H1 (cell line): Measurements from ENCODE around the gene GNRHR. TPM values are rescaled to one million over a fixed set of nuclear protein-coding genes. Genes with fewer than 3 reads are reported as not detected.

Source experiments
- CTCF ChIA-PET: fragments of 300-600 bp; sonication (Branson Sonifier 250); formaldehyde crosslinking; loops from one replicate; lab custom pipeline; 2021; ENCODE audit not compliant: partially characterized antibody; lab: Charles Lee
- POLR2A ChIA-PET: fragments of 300-600 bp; sonication (Branson Sonifier 250); formaldehyde crosslinking; loops from one replicate; lab custom pipeline; 2021; ENCODE audit warnings: inconsistent platforms; ENCODE audit not compliant: partially characterized antibody; lab: Charles Lee
- DNase-seq, 2 experiments: peaks; one replicate each; pipeline versions ENCODE4 v3.0.0 to v3.0.0-alpha.2; 2010 to 2022; ENCODE audit warnings: low spot score in 2 of 2, low read depth in 1 of 2, mixed read lengths in 1 of 2
- FAIRE-seq: peaks from 2 replicates; lab custom pipeline; 2011; peaks lifted over from hg19 to GRCh38; lab: Jason Lieb, UNC
- H2AFZ ChIP-seq: 2 replicates; pipeline ENCODE4 v1.8.1; 2012; ENCODE audit warnings: low read length, inconsistent platforms
- H2AK5ac ChIP-seq: 2 replicates; pipeline ENCODE4 v1.6.1; 2013; ENCODE audit warnings: low read depth, low read length
- H2BK120ac ChIP-seq: replicated peaks from 2 replicates; pipeline ENCODE3; 2013; ENCODE audit warnings: low read depth, low read length, inconsistent platforms
- H2BK12ac ChIP-seq: 2 replicates; pipeline ENCODE4 v1.6.1; 2013; ENCODE audit warnings: low read depth, low read length
- H2BK15ac ChIP-seq: 2 replicates; pipeline ENCODE4 v1.6.1; 2013; ENCODE audit warnings: low read length
- H2BK20ac ChIP-seq: 2 replicates; pipeline ENCODE4 v1.6.1; 2013; ENCODE audit warnings: low read length
- H2BK5ac ChIP-seq: 2 replicates; pipeline ENCODE4 v1.6.1; 2013; ENCODE audit warnings: low read depth, low read length
- H3K14ac ChIP-seq: 2 replicates; pipeline ENCODE4 v1.6.1; 2013; ENCODE audit warnings: inconsistent platforms; ENCODE audit not compliant: insufficient read length
- H3K18ac ChIP-seq: 2 replicates; pipeline ENCODE4 v1.6.1; 2013; ENCODE audit warnings: low read length; ENCODE audit errors: extremely low read depth
- H3K23ac ChIP-seq: 2 replicates; pipeline ENCODE4 v1.6.1; 2013; ENCODE audit warnings: inconsistent platforms; ENCODE audit not compliant: insufficient read length
- H3K23me2 ChIP-seq: 2 replicates; pipeline ENCODE4 v1.6.1; 2013; ENCODE audit warnings: low read depth, low read length
- H3K27ac ChIP-seq: 2 replicates; pipeline ENCODE4 v1.6.1; 2011; ENCODE audit warnings: low read depth, low read length, inconsistent platforms
- H3K27me3 ChIP-seq, 4 experiments: replicated peaks in 1 of 4; 1 replicate in 1 of 4; 2 replicates in 3 of 4; pipeline versions ENCODE4 v1.6.1 to v1.8.1; 2011 to 2013; ENCODE audit warnings: low read length in 3 of 4, mild to moderate bottlenecking in 3 of 4, inconsistent platforms in 2 of 4, mixed read lengths in 2 of 4, moderate library complexity in 1 of 4; ENCODE audit not compliant: control insufficient read depth in 3 of 4, insufficient read depth in 3 of 4; ENCODE audit errors: extremely low read depth in 1 of 4
- H3K36me3 ChIP-seq, 4 experiments: 2 replicates each; pipeline versions ENCODE4 v1.6.1 to v1.8.1; 2011 to 2013; ENCODE audit warnings: mild to moderate bottlenecking in 4 of 4, low read length in 3 of 4, moderate library complexity in 2 of 4, control low read depth in 1 of 4, inconsistent platforms in 1 of 4; ENCODE audit not compliant: insufficient read depth in 4 of 4, control insufficient read depth in 2 of 4
- H3K4ac ChIP-seq: replicated peaks from 2 replicates; pipeline ENCODE3; 2013; ENCODE audit warnings: low read length, low read depth, mixed read lengths, inconsistent platforms; ENCODE audit not compliant: insufficient read length
- H3K4me1 ChIP-seq, 4 experiments: replicated peaks in 1 of 4; 1 replicate in 1 of 4; 2 replicates in 3 of 4; pipeline versions ENCODE4 v1.6.1 to v1.8.1; 2011 to 2013; ENCODE audit warnings: low read length in 3 of 4, inconsistent platforms in 2 of 4, mixed read lengths in 1 of 4; ENCODE audit not compliant: insufficient read depth in 4 of 4, control insufficient read depth in 3 of 4
- H3K4me2 ChIP-seq, 2 experiments: 2 replicates each; pipeline versions ENCODE4 v1.6.1 to v1.8.1; 2011 to 2013; ENCODE audit warnings: low read depth in 2 of 2, low read length in 2 of 2, control low read depth in 1 of 2, inconsistent platforms in 1 of 2, mild to moderate bottlenecking in 1 of 2; ENCODE audit not compliant: insufficient read depth in 1 of 2
- H3K4me3 ChIP-seq, 4 experiments: fragments of 200-600, 300-600 bp in 1 of 4; sonication (generic), shearing (Covaris generic), sonication (Bioruptor Twin) in 1 of 4; 2 replicates each; pipeline versions ENCODE4 v1.5.1 to v1.8.1; 2011 to 2016; ENCODE audit warnings: low read length in 4 of 4, low read depth in 3 of 4, control low read depth in 2 of 4, inconsistent platforms in 2 of 4, mild to moderate bottlenecking in 2 of 4, mixed read lengths in 1 of 4, moderate library complexity in 1 of 4; ENCODE audit not compliant: insufficient read depth in 2 of 4; ENCODE audit errors: extremely low read depth in 1 of 4
- H3K56ac ChIP-seq: replicated peaks from 2 replicates; pipeline ENCODE3; 2013; ENCODE audit warnings: low read depth, mild to moderate bottlenecking, mixed read lengths, low read length, inconsistent platforms; ENCODE audit not compliant: insufficient read length
- H3K79me1 ChIP-seq: 2 replicates; pipeline ENCODE4 v1.6.1; 2013; ENCODE audit warnings: low read depth, low read length, control low read depth
- H3K79me2 ChIP-seq, 2 experiments: 2 replicates each; pipeline versions ENCODE4 v1.6.1 to v1.8.1; 2012 to 2013; ENCODE audit warnings: low read length in 2 of 2, mild to moderate bottlenecking in 2 of 2, inconsistent platforms in 1 of 2; ENCODE audit not compliant: insufficient read depth in 2 of 2, control insufficient read depth in 1 of 2
- H3K9ac ChIP-seq, 4 experiments: replicated peaks in 1 of 4; 1 replicate in 1 of 4; 2 replicates in 3 of 4; pipeline versions ENCODE4 v1.6.1 to v1.8.1; 2011 to 2013; ENCODE audit warnings: low read depth in 3 of 4, low read length in 3 of 4, control low read depth in 2 of 4, mild to moderate bottlenecking in 2 of 4, moderate library complexity in 2 of 4, inconsistent platforms in 1 of 4; ENCODE audit errors: extremely low read depth in 1 of 4
- H3K9me3 ChIP-seq, 2 experiments: 2 replicates each; pipeline versions ENCODE4 v1.6.1 to v1.8.1; 2012 to 2013; ENCODE audit warnings: mild to moderate bottlenecking in 2 of 2, moderate library complexity in 2 of 2, control low read depth in 1 of 2, inconsistent platforms in 1 of 2, low read depth in 1 of 2, low read length in 1 of 2, mixed read lengths in 1 of 2; ENCODE audit not compliant: insufficient read depth in 2 of 2
- H4K20me1 ChIP-seq, 2 experiments: replicated peaks in 1 of 2; 2 replicates each; pipeline versions ENCODE3 to v1.8.1; 2011 to 2013; ENCODE audit warnings: inconsistent platforms in 2 of 2, low read length in 2 of 2, mild to moderate bottlenecking in 1 of 2; ENCODE audit not compliant: insufficient read depth in 2 of 2, control insufficient read depth in 1 of 2
- H4K5ac ChIP-seq: 2 replicates; pipeline ENCODE4 v1.6.1; 2013; ENCODE audit warnings: low read length, low read depth, mixed read lengths, inconsistent platforms; ENCODE audit not compliant: insufficient read length
- H4K8ac ChIP-seq: 2 replicates; pipeline ENCODE4 v1.8.0; 2013; ENCODE audit warnings: mild to moderate bottlenecking, moderate library complexity, low read length, inconsistent platforms; ENCODE audit not compliant: insufficient read depth; ENCODE audit errors: extremely low read depth
- H4K91ac ChIP-seq: replicated peaks from 2 replicates; pipeline ENCODE3; 2013; ENCODE audit warnings: low read length, mixed read lengths, inconsistent platforms; ENCODE audit not compliant: insufficient read length
- ATF3 ChIP-seq: IDR thresholded peaks from 2 replicates; pipeline ENCODE4 v1.6.1; 2011; ENCODE audit warnings: low read depth, mild to moderate bottlenecking, low read length; ENCODE audit not compliant: insufficient read depth
- CBX8 ChIP-seq: fragments of 300-800, 300-1000 bp; sonication (generic); IDR thresholded peaks from 2 replicates; pipeline ENCODE4 v1.7.1; 2016; ENCODE audit warnings: low read depth, low read length, borderline replicate concordance
- CHD1 ChIP-seq: IDR thresholded peaks from 2 replicates; pipeline ENCODE4 v1.6.1; 2012; ENCODE audit warnings: low read depth, low read length, improper control_type of control experiment
- EP300 ChIP-seq, 2 experiments: IDR thresholded peaks; 1 replicate in 1 of 2; 2 replicates in 1 of 2; pipeline ENCODE4 v1.6.1; 2011 to 2012; ENCODE audit warnings: low read depth in 2 of 2, low read length in 2 of 2, mild to moderate bottlenecking in 2 of 2, borderline replicate concordance in 1 of 2, inconsistent platforms in 1 of 2, moderate library complexity in 1 of 2
- FOSL1 ChIP-seq: IDR thresholded peaks from 2 replicates; pipeline ENCODE4 v1.6.1; 2011; ENCODE audit warnings: mild to moderate bottlenecking, low read depth, low read length, moderate library complexity; ENCODE audit not compliant: insufficient read depth
- JUN ChIP-seq: IDR thresholded peaks from 2 replicates; pipeline ENCODE4 v1.6.1; 2011; ENCODE audit warnings: low read depth, mild to moderate bottlenecking, improper control_type of control experiment, low read length
- PHF8 ChIP-seq: fragments of 200-600 bp; sonication (generic); conservative IDR thresholded peaks from 2 replicates; pipeline ENCODE4 v1.7.1; 2012; ENCODE audit warnings: low read depth, mild to moderate bottlenecking, inconsistent platforms, low read length, moderate library complexity
- POLR2A ChIP-seq, 2 experiments: IDR thresholded peaks; 1 replicate in 1 of 2; 2 replicates in 1 of 2; pipeline ENCODE4 v1.6.1; 2011; ENCODE audit warnings: low read depth in 2 of 2, low read length in 2 of 2, mild to moderate bottlenecking in 2 of 2; ENCODE audit errors: control extremely low read depth in 1 of 2
- SIN3A ChIP-seq, 2 experiments: IDR thresholded peaks in 1 of 2; conservative IDR thresholded peaks in 1 of 2; 2 replicates each; pipeline ENCODE4 v1.6.1; 2011 to 2012; ENCODE audit warnings: low read length in 2 of 2, improper control_type of control experiment in 1 of 2, low read depth in 1 of 2, mild to moderate bottlenecking in 1 of 2
- SIRT6 ChIP-seq: IDR thresholded peaks from one replicate; pipeline ENCODE4 v1.7.1; 2012; ENCODE audit warnings: low read length, inconsistent platforms
- SP2 ChIP-seq: IDR thresholded peaks from 2 replicates; pipeline ENCODE4 v1.6.1; 2012; ENCODE audit warnings: mild to moderate bottlenecking, low read length, inconsistent platforms
- SP4 ChIP-seq: IDR thresholded peaks from 2 replicates; pipeline ENCODE4 v1.6.1; 2012; ENCODE audit warnings: low read length, inconsistent platforms
- TAF1 ChIP-seq: IDR thresholded peaks from 2 replicates; pipeline ENCODE4 v1.6.1; 2011; ENCODE audit warnings: mild to moderate bottlenecking, low read depth, low read length
- USF2 ChIP-seq: IDR thresholded peaks from 2 replicates; pipeline ENCODE4 v1.6.1; 2011; ENCODE audit warnings: low read length, improper control_type of control experiment
- WGBS, 2 experiments: shearing (Covaris generic) in 1 of 2; methylation state at CpG; one replicate each; pipeline versions ENCODE4 v1.1.6 to v1.1.7; 2013 to 2015; ENCODE audit warnings: low lambda C conversion rate in 2 of 2, mixed read lengths in 2 of 2, inconsistent platforms in 1 of 2, low coverage in 1 of 2, missing lambda C conversion rate in 1 of 2; ENCODE audit not compliant: insufficient replicate concordance in 2 of 2, insufficient coverage in 1 of 2, insufficient read length in 1 of 2; ENCODE audit errors: extremely low coverage in 1 of 2, missing lambda C conversion rate in 1 of 2; 5-methylcytosine and 5-hydroxymethylcytosine counted together
- polyA plus RNA-seq, 7 experiments: library from polyadenylated mRNA; depleted of rRNA in 3 of 7; stranded (reverse) in 5 of 7; unstranded in 2 of 7; fragments of >200 nt in 5 of 7; fragments of 200-250 nt in 2 of 7; gene quantifications; 1 replicate in 5 of 7; 2 replicates in 1 of 7; 4 replicates in 1 of 7; pipeline versions ENCODE4 v1.2.1 to v1.2.3, GENCODE V29; 2011 to 2013; ENCODE audit warnings: missing spikeins in 2 of 7, mixed read lengths in 2 of 7
- total RNA-seq: library from RNA; stranded (reverse); fragmentation: NEBNext Ultra II Directional; extraction: Animal tissue kit (Norgen Biotek cat#: 25700); gene quantifications from 2 replicates; pipeline ENCODE4 v1.2.1, GENCODE V29; 2021

The GNRHR gene
- total and polyA plus RNA-seq, 2 of the 8 experiments (the other 6 are each of a cell fraction or from before 2014, with no cell fraction given), result not detected

- Histone ChIP-seq H2BK15ac (no peak overlapping the region), H3K4me2 (no peak overlapping the region), H2BK12ac (no peak overlapping the region), H3K23ac (no peak overlapping the region), H3K79me1 (no peaks in the 10 kb centered on the region), H3K4me1 (no peaks in the 10 kb centered on the region), H2AFZ (no peak overlapping the region), H4K8ac (no peak overlapping the region), H3K4ac (no peak overlapping the region), H3K79me2 (no peaks in the 10 kb centered on the region), H2BK20ac (no peak overlapping the region), H3K23me2 (no peaks in the 10 kb centered on the region), H3K9me3 (no peaks in the 10 kb centered on the region), H2BK5ac (no peak overlapping the region), H3K36me3 (no peaks in the 10 kb centered on the region), H3K18ac (no peak overlapping the region), H3K56ac (no peak overlapping the region), H2BK120ac (no peak overlapping the region), H3K14ac (no peak overlapping the region), H4K5ac (no peak overlapping the region), H3K9ac (no peak overlapping the region), H3K27ac (no peak overlapping the region), H4K91ac (no peak overlapping the region), H3K4me3 (no peak overlapping the region), H2AK5ac (no peak overlapping the region), H4K20me1 (no peaks in the 10 kb centered on the region), H3K27me3 (no peaks in the 10 kb centered on the region)
- ChIA-PET CTCF (no interaction called here), POLR2A (no interaction called here)
- 85% methylated on average over 2 of the region's 2 CpGs; no CpG with 5 or more reads in 1 of the 2 experiments for WGBS, 2 experiments
- no peak for DNase-seq
- FAIRE-seq, result no peak
- no peak for TF ChIP-seq FOSL1
- no peak for TF ChIP-seq TAF1
- no peak for TF ChIP-seq EP300 (IDR thresholded peaks at IDR 0.05; ENCODE audit: borderline replicate concordance in 1 of 2, low read depth in 2 of 2, low read length in 2 of 2)
- no peak for TF ChIP-seq JUN
- TF ChIP-seq PHF8, result no peak
- no peak for TF ChIP-seq USF2
- TF ChIP-seq SP4, result no peak
- TF ChIP-seq POLR2A (IDR thresholded peaks at IDR 0.05; ENCODE audit: control extremely low read depth in 1 of 2, low read depth in 2 of 2, low read length in 2 of 2), result no peak
- TF ChIP-seq CBX8, result no peak
- no peak for TF ChIP-seq SIN3A (conservative IDR thresholded peaks at IDR 0.05 in 1 of 2, IDR thresholded peaks at IDR 0.05 in 1 of 2; ENCODE audit: low read depth in 1 of 2, low read length in 2 of 2)
- TF ChIP-seq CHD1, result no peak
- no peak for TF ChIP-seq ATF3
- no peak for TF ChIP-seq SP2
- TF ChIP-seq SIRT6, result no peak
Observed at GRCh38 chr4:67779631-67780030, 25.4 kb upstream of the GNRHR start.
